HG03175 (cell line): ENCODE data around the gene NPW.

Source experiments
- ATAC-seq: cut with Tn5 transposase; IDR thresholded peaks from one replicate; pipeline ENCODE4 v1.9.1; 2021; ENCODE audit warnings: mild to moderate bottlenecking, moderate library complexity; ENCODE audit not compliant: unreplicated experiment

Gene NPW

DNA sequence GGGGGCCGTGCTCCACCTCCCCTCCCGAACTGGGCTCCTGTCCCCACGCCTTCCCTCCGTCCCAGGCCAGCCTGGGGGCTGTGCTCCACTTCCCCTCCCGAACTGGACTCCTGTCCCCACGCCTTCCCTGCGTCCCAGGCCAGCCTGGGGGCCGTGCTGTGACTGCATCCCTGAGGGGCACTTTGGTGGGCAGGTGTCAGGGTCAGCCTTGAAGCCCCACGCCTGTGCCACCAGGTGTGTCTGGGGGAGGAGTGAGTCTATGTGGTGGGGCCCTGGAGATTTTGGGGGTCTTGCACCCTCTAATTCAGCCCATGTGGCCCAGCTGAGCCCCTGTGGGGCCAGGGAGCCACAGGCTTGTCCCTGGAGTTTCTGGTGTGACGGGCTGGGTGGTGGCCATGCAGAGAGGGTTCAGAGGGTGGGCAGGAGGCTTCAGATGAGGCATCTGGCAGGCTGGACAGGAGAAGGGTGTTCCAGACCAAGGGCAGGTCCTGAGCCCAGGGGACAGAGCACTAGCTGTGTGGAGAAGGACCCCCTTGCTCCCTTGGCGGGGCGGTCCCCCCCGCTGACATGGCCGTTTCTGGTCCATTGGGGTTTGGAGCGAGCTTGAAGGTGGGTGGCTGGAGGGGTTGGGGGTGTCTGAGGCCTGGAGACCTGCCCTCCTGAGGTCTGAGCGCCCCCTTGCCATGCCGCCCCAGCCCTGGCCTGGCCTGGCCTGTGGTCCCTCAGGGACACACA is 15.3 kb downstream of the NPW start:
- ATAC-seq, result no peak

GRCh38 chr16:2035431-2036199 is 16.0 kb downstream of the NPW start:
- ATAC-seq, result no peak

- no peak for ATAC-seq
These were observed 16.8 kb downstream of the NPW start for GRCh38 chr16:2036200-2036966.

- no peak for ATAC-seq
These were observed 17.5 kb downstream of the NPW start for GRCh38 chr16:2037115-2037514.

DNA sequence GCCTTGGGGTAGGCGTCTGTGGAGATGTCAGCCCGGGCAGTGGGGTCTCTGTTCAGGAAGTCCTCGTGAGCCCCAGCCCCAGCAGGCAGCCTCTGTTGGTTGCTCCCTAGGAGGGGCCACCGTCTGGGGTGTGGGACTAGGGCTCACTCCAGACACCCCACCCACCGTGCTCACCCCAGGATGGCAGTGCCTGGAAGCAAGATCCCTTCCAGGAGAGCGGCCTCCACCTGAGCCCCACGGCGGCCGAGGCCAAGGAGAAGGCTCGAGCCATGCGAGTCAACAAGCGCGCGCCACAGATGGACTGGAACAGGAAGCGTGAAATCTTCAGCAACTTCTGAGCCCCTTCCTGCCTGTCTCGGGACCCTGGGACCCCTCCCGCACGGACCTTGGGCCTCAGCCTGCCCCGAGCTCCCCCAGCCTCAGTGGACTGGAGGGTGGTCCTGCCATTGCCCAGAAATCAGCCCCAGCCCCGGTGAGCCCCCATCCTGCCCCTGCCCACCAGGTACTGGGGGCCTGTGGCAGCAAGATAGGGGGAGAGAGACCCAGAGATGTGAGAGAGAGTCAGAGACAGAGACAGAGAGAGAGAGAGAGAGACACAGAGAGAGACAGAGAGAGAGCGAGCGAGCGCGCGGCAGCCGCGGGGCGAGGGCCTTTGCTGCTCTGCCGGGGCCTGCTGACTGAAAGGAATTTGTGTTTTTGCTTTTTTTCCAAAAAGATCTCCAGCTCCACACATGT is 18.2 kb downstream of the NPW start:
- ATAC-seq, result no peak

DNA sequence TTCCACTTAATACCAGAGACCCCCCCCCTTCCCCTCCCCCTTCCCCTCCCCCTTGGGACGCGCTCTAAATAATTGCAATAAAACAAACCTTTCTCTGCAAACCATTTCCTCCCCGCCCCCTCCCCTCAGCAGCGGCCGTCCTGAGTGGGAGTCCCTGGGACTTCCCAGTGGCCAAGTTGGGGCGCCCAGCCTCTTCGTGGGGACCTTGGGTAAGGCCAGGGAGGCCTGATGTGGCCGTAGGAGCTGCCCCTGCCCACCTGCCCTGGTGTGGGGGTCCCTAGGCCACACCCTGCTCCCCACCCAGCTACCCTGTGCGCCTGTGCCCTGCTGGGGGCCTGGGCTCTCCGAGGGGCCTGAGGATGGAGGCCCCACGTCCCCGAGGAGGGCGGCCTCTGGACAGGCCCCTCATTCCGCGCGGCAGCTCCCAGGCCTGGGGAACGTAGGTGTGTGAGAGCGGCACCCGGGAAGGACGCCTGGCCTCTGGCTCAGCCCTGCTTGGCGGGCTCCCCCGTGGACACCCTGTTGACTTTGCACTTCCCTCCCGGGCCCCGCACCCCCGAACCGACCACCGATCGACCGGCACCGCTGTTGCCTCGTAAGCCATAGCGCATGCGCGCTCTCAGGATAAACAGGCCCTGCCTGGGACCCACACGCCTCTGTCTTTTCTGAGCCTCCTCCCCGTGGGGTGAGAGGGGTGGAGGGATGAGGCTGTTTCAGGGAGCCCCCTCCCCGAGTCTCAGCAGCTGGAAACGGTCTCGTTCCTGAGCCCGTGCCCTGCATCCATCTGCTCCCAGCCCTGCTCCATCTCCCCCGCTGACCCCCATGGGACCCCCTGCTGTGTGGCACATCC is 19.0 kb downstream of the NPW start:
- ATAC-seq, result no peak

DNA sequence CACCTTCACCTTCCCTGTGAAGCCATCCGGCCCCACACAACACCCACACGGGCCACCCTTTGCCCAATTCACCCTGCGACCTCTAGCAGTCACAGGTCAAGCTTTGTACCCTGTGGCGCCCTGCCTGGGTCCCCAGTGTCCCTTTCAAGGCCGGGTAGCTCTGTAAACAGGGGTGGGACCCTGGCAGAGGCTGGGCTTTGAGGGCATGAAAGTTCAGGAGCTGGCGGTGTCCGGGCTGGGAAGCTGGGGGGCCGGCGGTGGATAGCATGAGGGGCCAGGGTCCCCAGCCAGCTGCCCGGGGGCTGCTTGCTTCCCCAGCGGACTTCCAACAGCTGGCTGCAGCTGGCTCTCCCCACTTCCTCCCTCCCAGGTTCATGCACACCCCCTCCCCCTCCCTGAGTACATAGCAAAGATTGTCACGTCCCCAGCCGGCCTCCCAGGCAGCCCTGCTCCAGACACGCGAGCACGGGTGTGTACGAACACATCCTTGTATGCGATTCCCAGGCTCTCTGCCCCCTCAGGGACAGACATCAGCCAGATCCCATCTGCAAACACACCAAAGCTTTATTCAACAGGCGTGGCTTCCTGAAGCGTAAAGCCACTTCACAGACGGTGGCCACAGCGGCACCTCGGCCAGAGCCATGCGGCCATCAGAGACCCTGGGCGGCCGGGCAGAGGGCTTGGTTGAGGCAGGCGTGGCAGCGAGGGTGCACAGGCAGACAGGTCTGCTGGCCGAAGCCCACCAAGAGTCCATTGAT is 19.9 kb downstream of the NPW start:
- ATAC-seq, result no peak

DNA sequence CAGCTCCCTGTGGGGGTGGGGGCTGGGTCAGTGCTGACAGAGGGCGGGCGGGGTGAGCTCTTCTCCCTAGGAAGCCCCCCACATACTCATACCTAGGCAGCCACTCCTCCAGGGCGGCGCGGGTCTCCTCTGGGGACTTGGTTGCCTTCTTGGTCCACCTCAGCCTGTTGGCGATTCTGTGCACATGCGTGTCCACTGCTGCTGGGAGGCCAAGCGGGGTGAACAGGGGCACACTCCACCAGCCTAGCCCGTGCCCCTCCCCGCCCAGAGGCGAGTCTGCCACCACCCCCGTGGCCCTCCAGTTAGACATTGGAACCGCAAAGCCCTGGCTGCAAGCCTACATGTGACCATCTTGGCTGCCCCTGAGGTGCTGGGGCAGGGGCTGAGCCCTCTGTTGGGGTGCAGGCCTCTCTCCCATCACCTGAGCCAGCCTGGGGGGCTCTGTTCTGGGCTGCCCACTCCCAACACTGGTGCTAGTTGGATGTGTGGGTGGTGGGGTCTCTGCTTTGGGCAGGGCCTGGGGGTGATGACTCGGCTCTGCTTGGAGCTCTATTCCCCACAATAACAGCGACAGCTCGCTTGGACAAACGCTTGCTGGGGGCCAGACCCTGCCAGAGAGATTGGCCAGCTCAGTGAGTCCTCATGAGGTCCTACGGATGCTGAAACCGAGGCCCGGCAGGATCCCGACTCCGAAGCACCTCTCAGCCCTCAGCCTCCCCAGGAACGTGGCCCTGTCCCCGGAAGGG is 20.6 kb downstream of the NPW start:
- ATAC-seq, result no peak

GRCh38 chr16:2040787-2041522 is 21.4 kb downstream of the NPW start:
- ATAC-seq, result no peak

- no peak for ATAC-seq
These were observed 22.8 kb downstream of the NPW start for GRCh38 chr16:2042171-2042985.

GRCh38 chr16:2042986-2043666 is 23.5 kb downstream of the NPW start:
- ATAC-seq, result no peak

GRCh38 chr16:2043667-2044451 is 24.3 kb downstream of the NPW start:
- no peak for ATAC-seq

DNA sequence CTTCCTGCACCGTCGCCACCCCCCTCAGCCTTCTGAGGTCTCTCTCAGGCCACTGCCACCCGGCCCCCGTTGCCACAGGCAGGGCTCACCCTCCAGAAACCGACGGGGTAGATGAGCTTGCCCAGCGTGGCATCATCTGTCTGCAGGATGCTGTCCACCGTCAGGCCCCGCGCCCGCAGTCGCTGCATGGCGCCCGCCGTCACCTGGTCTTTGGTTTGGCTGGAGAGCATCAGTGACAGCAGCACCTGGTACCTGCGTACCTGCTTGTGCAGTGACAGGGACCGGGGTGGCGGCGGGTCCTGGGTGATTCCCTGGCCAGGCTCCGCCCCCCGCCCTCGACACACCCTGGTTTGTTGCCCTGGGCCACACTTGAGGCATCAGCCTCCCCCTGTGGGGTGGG is 25.0 kb downstream of the NPW start:
- no peak for ATAC-seq

GRCh38 chr16:2045965-2046892 is 26.6 kb downstream of the NPW start:
- no peak for ATAC-seq

DNA sequence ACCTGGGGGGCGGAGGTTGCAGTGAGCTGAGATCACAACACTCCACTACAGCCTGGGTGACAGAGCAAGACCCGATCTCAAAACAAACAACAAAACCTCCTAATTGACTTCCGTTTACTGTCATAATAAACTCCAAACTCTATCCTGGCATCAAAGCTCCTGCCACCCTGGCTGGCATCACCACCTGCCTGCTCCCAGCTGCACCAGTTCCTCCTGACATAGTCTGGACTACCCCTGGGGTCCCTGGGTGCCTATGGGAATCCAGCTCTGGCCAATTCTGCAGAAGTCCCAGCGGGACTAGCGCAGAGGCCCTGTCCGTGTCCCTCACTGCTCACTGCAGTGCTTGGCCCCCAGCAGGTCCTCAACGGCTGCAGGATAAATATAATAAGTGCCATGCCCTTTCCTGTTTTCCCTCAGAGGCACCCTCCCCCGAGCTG is 27.3 kb downstream of the NPW start:
- no peak for ATAC-seq
